Measurements from ENCODE around the gene EFNB3. TPM values are rescaled to one million over a fixed set of nuclear protein-coding genes. Genes with fewer than 3 reads are reported as not detected.
A peak's percentile ranks its signal among the peaks of the same experiment; 100 is the strongest.

EFNB3 gene
- total RNA-seq, 2 donors from 2014 or later: 0.42 to 0.82 TPM

- Histone ChIP-seq H3K9me3 (no peaks in the 10 kb centered on the region), H3K27ac (no peak overlapping the region), H3K9ac (ENCODE audit: low read depth in 2 of 2, low read length in 2 of 2) (no peak overlapping the region), H3K4me3 (no peak overlapping the region), H3K27me3 (no peaks in the 10 kb centered on the region), H3K36me3 (no peaks in the 10 kb centered on the region), H3K4me1 (no peaks in the 10 kb centered on the region)
- intact Hi-C loops (cut with DNase I): loop anchor here (5.0 to 10.0 kb wide), 2 partner anchors 164 to 247 kb away; no protein-coding TSS in a partner anchor
- no peak for DNase-seq
- TF ChIP-seq, protein P1, sequence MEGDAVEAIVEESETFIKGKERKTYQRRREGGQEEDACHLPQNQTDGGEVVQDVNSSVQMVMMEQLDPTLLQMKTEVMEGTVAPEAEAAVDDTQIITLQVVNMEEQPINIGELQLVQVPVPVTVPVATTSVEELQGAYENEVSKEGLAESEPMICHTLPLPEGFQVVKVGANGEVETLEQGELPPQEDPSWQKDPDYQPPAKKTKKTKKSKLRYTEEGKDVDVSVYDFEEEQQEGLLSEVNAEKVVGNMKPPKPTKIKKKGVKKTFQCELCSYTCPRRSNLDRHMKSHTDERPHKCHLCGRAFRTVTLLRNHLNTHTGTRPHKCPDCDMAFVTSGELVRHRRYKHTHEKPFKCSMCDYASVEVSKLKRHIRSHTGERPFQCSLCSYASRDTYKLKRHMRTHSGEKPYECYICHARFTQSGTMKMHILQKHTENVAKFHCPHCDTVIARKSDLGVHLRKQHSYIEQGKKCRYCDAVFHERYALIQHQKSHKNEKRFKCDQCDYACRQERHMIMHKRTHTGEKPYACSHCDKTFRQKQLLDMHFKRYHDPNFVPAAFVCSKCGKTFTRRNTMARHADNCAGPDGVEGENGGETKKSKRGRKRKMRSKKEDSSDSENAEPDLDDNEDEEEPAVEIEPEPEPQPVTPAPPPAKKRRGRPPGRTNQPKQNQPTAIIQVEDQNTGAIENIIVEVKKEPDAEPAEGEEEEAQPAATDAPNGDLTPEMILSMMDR (IDR thresholded peaks at IDR 0.05): no peak
These were observed 35.5 kb downstream of the EFNB3 start for GRCh38 chr17:7740481-7741001.

- Histone ChIP-seq H3K27me3 (no peaks in the 10 kb centered on the region), H3K27ac (no peak overlapping the region), H3K9me3 (no peaks in the 10 kb centered on the region), H3K9ac (ENCODE audit: low read depth in 2 of 2, low read length in 2 of 2) (no peak overlapping the region), H3K36me3 (no peaks in the 10 kb centered on the region), H3K4me3 (no peak overlapping the region), H3K4me1 (no peaks in the 10 kb centered on the region)
- TF ChIP-seq, protein P1 (IDR thresholded peaks at IDR 0.05): no peak
- intact Hi-C loops (cut with DNase I): loop anchor here (5.0 to 10.0 kb wide), 2 partner anchors 162 to 245 kb away; no protein-coding TSS in a partner anchor
- no peak for DNase-seq
These were observed 37.7 kb downstream of the EFNB3 start for GRCh38 chr17:7742729-7743128.

- DNase-seq: no peak
- H3K9ac ChIP-seq (ENCODE audit: low read depth in 2 of 2, low read length in 2 of 2): peak overlapping the region in 1 of 2 donors; percentile 2
- intact Hi-C loops (cut with DNase I): loop anchor here (5.0 to 10.0 kb wide), 2 partner anchors 160 to 243 kb away; no protein-coding TSS in a partner anchor
- H3K27ac ChIP-seq: no peak overlapping the region
- H3K36me3 ChIP-seq: no peaks in the 10 kb centered on the region
- H3K4me3 ChIP-seq: no peak overlapping the region
- TF ChIP-seq, protein P1 (IDR thresholded peaks at IDR 0.05): no peak
- H3K4me1 ChIP-seq: no peaks in the 10 kb centered on the region
- H3K27me3 ChIP-seq: no peaks in the 10 kb centered on the region
- H3K9me3 ChIP-seq: no peaks in the 10 kb centered on the region
These were observed 39.4 kb downstream of the EFNB3 start for GRCh38 chr17:7744416-7744815.

DNA sequence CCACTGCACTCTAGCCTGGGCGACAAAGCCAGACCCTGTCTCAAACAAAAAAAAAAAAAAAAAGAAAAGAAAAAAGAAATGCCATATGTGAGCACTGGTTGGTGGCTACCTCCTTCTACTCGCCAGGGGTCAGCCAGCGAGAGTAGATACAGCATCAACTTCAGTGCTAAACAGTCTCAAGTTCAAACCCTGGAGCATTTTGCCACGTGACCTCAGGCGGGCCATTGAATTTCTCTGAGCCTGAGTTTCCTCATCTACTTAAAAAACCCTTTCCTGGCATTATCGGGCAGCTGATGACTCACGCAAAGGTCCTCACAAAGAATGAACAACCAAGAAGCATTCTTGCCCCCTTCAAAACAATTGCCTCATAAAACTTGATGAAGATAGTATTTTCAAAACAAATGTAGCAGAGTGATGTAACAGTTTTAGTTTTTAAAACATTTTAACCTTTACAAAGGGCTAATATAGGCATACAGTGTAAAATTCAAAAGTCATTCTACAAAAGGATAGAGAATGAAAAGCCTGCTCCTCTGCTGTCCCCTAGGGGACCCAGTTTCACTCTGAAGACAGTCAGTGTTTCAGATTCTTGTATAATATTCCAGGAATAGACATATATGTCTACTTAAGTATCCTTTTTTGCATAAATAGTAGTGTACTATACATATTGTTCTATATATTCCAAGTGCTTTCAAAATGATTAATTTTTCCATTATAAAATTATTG, 40.9 kb downstream of the EFNB3 start:
- Histone ChIP-seq H3K9ac (ENCODE audit: low read depth in 2 of 2, low read length in 2 of 2) (no peak overlapping the region), H3K4me1 (no peaks in the 10 kb centered on the region), H3K27ac (no peak overlapping the region), H3K9me3 (no peaks in the 10 kb centered on the region), H3K4me3 (no peak overlapping the region), H3K27me3 (no peaks in the 10 kb centered on the region), H3K36me3 (no peaks in the 10 kb centered on the region)
- intact Hi-C loops (cut with DNase I): loop anchor here (5.0 to 10.0 kb wide), 2 partner anchors 86 to 159 kb away; partner anchors contain the start of gene KDM6B
- DNase-seq: no peak
- TF ChIP-seq, protein P1 (IDR thresholded peaks at IDR 0.05): no peak

DNA sequence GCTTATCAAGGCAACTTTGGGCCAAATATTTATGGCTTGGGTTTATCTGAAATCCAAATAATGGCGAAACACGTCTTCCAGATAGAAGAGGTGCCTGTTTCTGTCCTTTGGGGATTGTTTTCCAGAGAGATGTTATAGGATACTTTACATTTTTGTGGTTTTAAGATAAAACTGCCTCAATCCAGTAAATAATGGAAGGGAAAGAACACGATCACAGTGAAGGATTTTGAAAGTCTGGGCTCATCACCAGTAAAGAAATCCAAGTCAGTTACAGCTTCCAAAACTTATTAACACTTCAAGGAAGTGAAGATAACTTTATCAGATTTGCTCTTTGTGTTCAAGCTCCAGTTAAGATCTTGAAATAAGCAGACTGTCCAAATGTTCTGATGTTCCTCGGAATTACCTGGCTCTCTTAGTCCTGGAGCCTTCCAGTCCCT, 42.7 kb downstream of the EFNB3 start:
- Histone ChIP-seq H3K9ac (ENCODE audit: low read depth in 2 of 2, low read length in 2 of 2) (no peak overlapping the region), H3K36me3 (no peaks in the 10 kb centered on the region), H3K4me3 (no peak overlapping the region), H3K27ac (no peak overlapping the region), H3K27me3 (no peaks in the 10 kb centered on the region), H3K9me3 (no peaks in the 10 kb centered on the region), H3K4me1 (no peaks in the 10 kb centered on the region)
- TF ChIP-seq, protein P1 (IDR thresholded peaks at IDR 0.05): no peak
- intact Hi-C loops (cut with DNase I): loop anchor here (5.0 to 10.0 kb wide), 2 partner anchors 85 to 157 kb away; partner anchors contain the start of gene KDM6B
- no peak for DNase-seq

All from colonic mucosa (tissue), 4 donors.